MCF 10A (cell line): ENCODE results near the gene ELOA. TPM values are rescaled to one million over a fixed set of nuclear protein-coding genes. Genes with fewer than 3 reads are reported as not detected.

Source experiments
- BruUV-seq: library from RNA; stranded (reverse); fragments of 400-500 nt; replicated peaks from 2 replicates; lab custom pipeline; 2021; lab: Mats Ljungman, UMichigan
- CTCF ChIA-PET: fragments of 300-600 bp; sonication (Branson Sonifier 250); formaldehyde crosslinking; extraction: SDS; loops from one replicate; lab custom pipeline; 2021; ENCODE audit warnings: antibody characterized with exemption, inconsistent platforms; lab: Yijun Ruan, JAX
- POLR2A ChIA-PET: fragments of 300-600, 350-650 bp; sonication (Branson Sonifier 250); formaldehyde crosslinking; extraction: SDS; loops from one replicate; lab custom pipeline; 2020; ENCODE audit warnings: antibody characterized with exemption, inconsistent platforms; lab: Yijun Ruan, JAX
- DNase-seq: peaks from one replicate; pipeline ENCODE4 v3.0.0-alpha.2; 2018; ENCODE audit not compliant: unreplicated experiment
- H3K27ac Mint-ChIP-seq: one replicate; pipeline ENCODE4 v1.8.0; 2022; ENCODE audit warnings: mild to moderate bottlenecking, low read depth, mixed read lengths; ENCODE audit not compliant: unreplicated experiment
- H3K27me3 Mint-ChIP-seq: one replicate; pipeline ENCODE4 v1.8.0; 2022; ENCODE audit warnings: mixed read lengths; ENCODE audit not compliant: insufficient read depth, unreplicated experiment
- H3K36me3 Mint-ChIP-seq: one replicate; pipeline ENCODE4 v1.8.0; 2022; ENCODE audit warnings: mild to moderate bottlenecking, moderate library complexity, mixed read lengths; ENCODE audit not compliant: insufficient read depth, unreplicated experiment
- H3K4me1 Mint-ChIP-seq: one replicate; pipeline ENCODE4 v1.8.0; 2022; ENCODE audit warnings: mixed read lengths; ENCODE audit not compliant: insufficient read depth, unreplicated experiment
- H3K4me3 Mint-ChIP-seq: one replicate; pipeline ENCODE4 v1.8.0; 2022; ENCODE audit warnings: mild to moderate bottlenecking, moderate library complexity, mixed read lengths; ENCODE audit not compliant: unreplicated experiment
- H3K9me3 Mint-ChIP-seq: one replicate; pipeline ENCODE4 v1.8.0; 2022; ENCODE audit warnings: mixed read lengths; ENCODE audit not compliant: unreplicated experiment
- intact Hi-C: fragments of 100-400 bp; cut with micrococcal nuclease; formaldehyde crosslinking; loops from 2 replicates; pipeline ENCODE4 v1.14.1; 2022
- total RNA-seq: library from RNA; stranded (reverse); gene quantifications from 2 replicates; pipeline ENCODE4 v1.2.3, GENCODE V29; 2022
- TF ChIP-seq, protein P1 (sequence below): fragments of 200-600 bp; IDR thresholded peaks from one replicate; pipeline ENCODE4 v1.8.0; 2022; ENCODE audit warnings: antibody characterized with exemption, mild to moderate bottlenecking; ENCODE audit not compliant: unreplicated experiment

Gene ELOA
- total RNA-seq, 1 experiment from 2014 or later: 68.3 TPM

DNA sequence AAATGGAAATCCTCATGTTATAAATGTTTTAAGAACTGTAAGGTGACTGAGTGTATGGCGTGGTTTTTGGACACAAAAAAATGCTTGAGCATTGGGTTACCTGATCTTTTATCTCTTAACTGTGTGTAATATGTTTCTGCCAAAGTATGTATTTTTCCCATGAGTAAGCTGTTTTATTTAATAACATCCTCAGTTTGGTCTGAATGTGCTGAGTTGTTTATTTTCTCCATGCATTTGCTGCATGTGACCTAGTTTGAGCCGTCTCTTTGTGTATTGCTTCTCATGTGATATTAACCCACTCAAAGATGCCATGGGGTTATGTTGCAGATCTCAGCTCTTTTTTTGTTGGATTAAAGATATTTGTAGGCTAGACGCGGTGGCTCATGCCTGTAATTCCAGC is 41.6 kb downstream of the ELOA start:
- CTCF ChIA-PET: no interaction called here
- BruUV-seq: no TSS peak
- no peak overlapping the region for H3K27ac Mint-ChIP-seq
- H3K36me3 Mint-ChIP-seq: peaks cover 89% of the 10 kb centered on the region
- POLR2A ChIA-PET: interaction anchor here (7.7 kb wide), 1 partner anchor 15 kb away, joined by 102 read pairs; the partner anchor contains the start of gene GALE
- peaks cover 14% of the 10 kb centered on the region for H3K4me1 Mint-ChIP-seq
- no peaks in the 10 kb centered on the region for H3K9me3 Mint-ChIP-seq
- intact Hi-C loops: no loop called here
- DNase-seq: no peak
- TF ChIP-seq, protein P1, sequence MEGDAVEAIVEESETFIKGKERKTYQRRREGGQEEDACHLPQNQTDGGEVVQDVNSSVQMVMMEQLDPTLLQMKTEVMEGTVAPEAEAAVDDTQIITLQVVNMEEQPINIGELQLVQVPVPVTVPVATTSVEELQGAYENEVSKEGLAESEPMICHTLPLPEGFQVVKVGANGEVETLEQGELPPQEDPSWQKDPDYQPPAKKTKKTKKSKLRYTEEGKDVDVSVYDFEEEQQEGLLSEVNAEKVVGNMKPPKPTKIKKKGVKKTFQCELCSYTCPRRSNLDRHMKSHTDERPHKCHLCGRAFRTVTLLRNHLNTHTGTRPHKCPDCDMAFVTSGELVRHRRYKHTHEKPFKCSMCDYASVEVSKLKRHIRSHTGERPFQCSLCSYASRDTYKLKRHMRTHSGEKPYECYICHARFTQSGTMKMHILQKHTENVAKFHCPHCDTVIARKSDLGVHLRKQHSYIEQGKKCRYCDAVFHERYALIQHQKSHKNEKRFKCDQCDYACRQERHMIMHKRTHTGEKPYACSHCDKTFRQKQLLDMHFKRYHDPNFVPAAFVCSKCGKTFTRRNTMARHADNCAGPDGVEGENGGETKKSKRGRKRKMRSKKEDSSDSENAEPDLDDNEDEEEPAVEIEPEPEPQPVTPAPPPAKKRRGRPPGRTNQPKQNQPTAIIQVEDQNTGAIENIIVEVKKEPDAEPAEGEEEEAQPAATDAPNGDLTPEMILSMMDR: no peak
- no peak overlapping the region for H3K4me3 Mint-ChIP-seq
- no peaks in the 10 kb centered on the region for H3K27me3 Mint-ChIP-seq

DNA sequence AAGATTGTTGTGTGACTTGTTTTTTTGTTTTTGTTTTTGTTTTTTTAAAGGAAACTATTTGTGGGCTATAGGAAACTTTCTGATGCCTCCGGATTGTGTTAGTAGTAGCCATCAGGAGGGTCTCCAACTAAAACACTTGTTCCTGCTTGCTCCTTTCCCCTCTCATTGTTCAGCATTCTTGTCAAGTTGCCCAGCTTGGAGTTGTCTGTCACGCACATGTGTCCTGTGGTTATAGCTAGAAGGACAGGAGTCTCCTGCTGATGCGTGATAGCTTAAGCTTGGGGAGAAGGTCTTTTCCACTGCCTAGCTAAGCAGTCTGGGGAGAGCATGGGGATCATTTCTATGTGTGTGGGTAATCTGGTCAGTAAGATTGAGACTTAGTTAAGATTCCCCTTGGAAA is 44.4 kb downstream of the ELOA start:
- Mint-ChIP-seq H3K27me3 (no peaks in the 10 kb centered on the region), H3K4me3 (no peak overlapping the region), H3K9me3 (no peaks in the 10 kb centered on the region), H3K4me1 (peaks cover 23% of the 10 kb centered on the region), H3K27ac (peak overlapping the region; percentile 12), H3K36me3 (peaks cover 85% of the 10 kb centered on the region)
- intact Hi-C loops: no loop called here
- TF ChIP-seq, protein P1: no peak
- POLR2A ChIA-PET: interaction anchor here (0.6 to 17.8 kb wide), 3 partner anchors 9 to 45 kb away, joined by 3 to 395 read pairs (median 102); partner anchors contain the start of genes ELOA, GALE and PITHD1
- DNase-seq: no peak
- CTCF ChIA-PET: interaction anchor here (0.6 to 2.1 kb wide), 2 partner anchors 8 to 16 kb away, joined by 3 to 4 read pairs; no protein-coding TSS in a partner anchor
- TSS peak; percentile 54 for BruUV-seq

DNA sequence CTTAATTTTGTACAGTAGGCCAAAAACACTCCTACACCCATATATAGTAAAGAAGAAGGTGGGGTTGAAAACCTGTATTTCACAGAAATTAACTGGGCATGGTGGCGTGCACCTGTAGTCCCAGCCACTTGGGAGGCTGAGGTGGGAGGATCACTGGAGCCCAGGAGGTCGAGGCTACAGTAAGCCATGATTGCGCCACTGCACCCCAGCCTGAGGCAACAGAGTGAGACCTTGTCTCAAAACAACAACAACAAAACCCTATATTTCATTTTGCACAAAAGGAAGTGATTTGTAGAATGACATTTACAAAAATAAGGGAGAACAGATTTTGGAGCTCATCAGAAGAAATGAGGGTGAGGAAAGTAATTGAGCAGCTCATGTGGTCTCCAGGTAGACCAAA is 45.4 kb downstream of the ELOA start:
- H3K4me3 Mint-ChIP-seq: no peak overlapping the region
- no peaks in the 10 kb centered on the region for H3K9me3 Mint-ChIP-seq
- H3K27ac Mint-ChIP-seq: no peak overlapping the region
- POLR2A ChIA-PET: interaction anchor here (7.7 to 17.8 kb wide), 2 partner anchors 10 to 11 kb away, joined by 102 to 395 read pairs; partner anchors contain the start of genes GALE and PITHD1
- BruUV-seq: no TSS peak
- no peak for DNase-seq
- peaks cover 85% of the 10 kb centered on the region for H3K36me3 Mint-ChIP-seq
- H3K27me3 Mint-ChIP-seq: no peaks in the 10 kb centered on the region
- TF ChIP-seq, protein P1: no peak
- intact Hi-C loops: no loop called here
- CTCF ChIA-PET: interaction anchor here (0.6 to 2.1 kb wide), 2 partner anchors 17 to 415 kb away, joined by 4 to 5 read pairs; no protein-coding TSS in a partner anchor
- H3K4me1 Mint-ChIP-seq: peaks cover 23% of the 10 kb centered on the region

DNA sequence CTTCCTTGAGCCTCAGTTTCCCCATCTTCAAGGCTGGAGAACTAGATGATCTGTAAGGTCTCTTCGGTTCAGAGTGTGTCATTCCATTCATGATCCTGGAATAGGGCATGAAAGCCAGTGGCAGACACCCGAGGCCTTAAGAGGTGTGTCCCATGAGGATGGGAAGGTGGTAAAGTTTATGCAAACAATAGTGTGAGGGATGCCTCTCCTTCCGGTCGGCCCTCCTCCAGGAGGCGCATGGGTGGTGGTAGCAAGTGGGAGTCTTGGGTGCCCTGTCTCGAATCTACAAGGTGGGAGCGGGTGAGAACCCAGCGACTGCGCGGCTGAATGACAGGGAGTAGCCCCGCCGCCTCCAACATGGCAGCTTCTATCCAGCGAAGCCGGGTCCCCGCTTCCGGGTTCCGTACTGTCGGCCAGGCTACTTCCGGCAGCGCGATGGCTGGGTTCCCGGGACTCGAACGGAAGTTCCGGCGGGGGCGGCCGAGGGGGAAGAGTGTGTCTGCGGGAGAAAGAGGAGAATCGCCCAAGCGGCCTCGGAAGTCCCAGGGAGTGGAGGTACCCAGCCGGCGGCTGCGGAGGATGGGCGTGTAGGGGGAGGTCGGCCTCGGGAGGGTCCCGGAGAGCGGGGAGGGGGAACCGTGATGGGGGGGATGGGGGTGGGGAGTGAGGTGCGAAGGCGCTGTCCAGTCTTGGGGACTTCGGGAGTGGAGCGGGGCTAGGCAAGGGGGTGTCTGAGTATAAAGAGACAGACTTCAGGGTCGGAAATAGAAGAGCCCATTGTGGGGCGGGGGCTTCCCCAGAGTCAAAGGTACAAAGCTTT is 47.6 kb downstream of the ELOA start, which contains the start of gene LYPLA2:
Gene LYPLA2 (plus strand): TSS at position 450 of the 820 bp plus-strand sequence. CDS start 1,538 bp downstream, outside the sequence.
- H3K27ac Mint-ChIP-seq: peak within 1 kb of the TSS; percentile 94
- CTCF ChIA-PET: interaction anchor here (0.6 to 1.7 kb wide), 3 partner anchors 11 to 152 kb away, joined by 4 to 7 read pairs (median 5); no protein-coding TSS in a partner anchor
- POLR2A ChIA-PET: interaction anchor here (0.5 to 17.8 kb wide), 15 partner anchors 9 to 1793 kb away, joined by 3 to 395 read pairs (median 4); partner anchors contain the start of genes ELOA, GALE, HMGCL and PITHD1
- peak; percentile 91 for DNase-seq
- BruUV-seq: no TSS peak
- no peaks in the 10 kb centered on the region for H3K27me3 Mint-ChIP-seq
- intact Hi-C loops: no loop called here
- H3K9me3 Mint-ChIP-seq: no peaks in the 10 kb centered on the region
- H3K4me3 Mint-ChIP-seq: peak within 1 kb of the TSS; percentile 100
- TF ChIP-seq, protein P1: no peak
- H3K36me3 Mint-ChIP-seq: peaks cover 79% of the 10 kb centered on the region
- peaks cover 23% of the 10 kb centered on the region for H3K4me1 Mint-ChIP-seq
